Activated CD4-positive, alpha-beta memory T cell treated with anti-CD3 and anti-CD28 coated beads, Interleukin-2, amount 10 ng/mL, durations not matched to agents 7 days and 5 days (primary cell): ENCODE results near the gene RPS26. TPM values are rescaled to one million over a fixed set of nuclear protein-coding genes. Genes with fewer than 3 reads are reported as not detected.
A peak's percentile ranks its signal among the peaks of the same experiment; 100 is the strongest.
"Not testable (repeated sequence)": the region's sequence is repeated elsewhere in the genome, so short reads cannot be mapped to it uniquely, and the experiment has no call there.

Experiments
- CTCF ChIA-PET: fragments of 350-600 bp; sonication (Branson Sonifier 250); formaldehyde crosslinking; loops from one replicate; lab custom pipeline; 2021; ENCODE audit warnings: antibody characterized with exemption, inconsistent platforms; lab: Charles Lee
- POLR2A ChIA-PET: fragments of 350-600 bp; sonication (Branson Sonifier 250); formaldehyde crosslinking; loops from one replicate; lab custom pipeline; 2021; ENCODE audit warnings: antibody characterized with exemption; lab: Charles Lee
- DNase-seq: peaks from one replicate; pipeline ENCODE4 v3.0.0-alpha.2; 2020
- H3K27ac Mint-ChIP-seq: one replicate; pipeline ENCODE4 v1.8.0; 2021; ENCODE audit warnings: mild to moderate bottlenecking, mixed read lengths
- H3K27me3 Mint-ChIP-seq: one replicate; pipeline ENCODE4 v1.8.0; 2021; ENCODE audit warnings: mixed read lengths
- H3K36me3 Mint-ChIP-seq: one replicate; pipeline ENCODE4 v1.8.0; 2021; ENCODE audit warnings: low read depth, mixed read lengths
- H3K4me1 Mint-ChIP-seq: one replicate; pipeline ENCODE4 v1.8.0; 2021; ENCODE audit warnings: mixed read lengths
- H3K4me3 Mint-ChIP-seq: one replicate; pipeline ENCODE4 v1.8.0; 2021; ENCODE audit warnings: mild to moderate bottlenecking, mixed read lengths
- H3K9me3 Mint-ChIP-seq: one replicate; pipeline ENCODE4 v1.8.0; 2021; ENCODE audit warnings: mixed read lengths
- total RNA-seq, 2 experiments: library from RNA; stranded (reverse); gene quantifications; one replicate each; pipeline ENCODE4 v1.2.3, GENCODE V29; 2021

RPS26 gene
- total RNA-seq, 2 experiments from 2014 or later, result 30.4 to 35.0 TPM

DNA sequence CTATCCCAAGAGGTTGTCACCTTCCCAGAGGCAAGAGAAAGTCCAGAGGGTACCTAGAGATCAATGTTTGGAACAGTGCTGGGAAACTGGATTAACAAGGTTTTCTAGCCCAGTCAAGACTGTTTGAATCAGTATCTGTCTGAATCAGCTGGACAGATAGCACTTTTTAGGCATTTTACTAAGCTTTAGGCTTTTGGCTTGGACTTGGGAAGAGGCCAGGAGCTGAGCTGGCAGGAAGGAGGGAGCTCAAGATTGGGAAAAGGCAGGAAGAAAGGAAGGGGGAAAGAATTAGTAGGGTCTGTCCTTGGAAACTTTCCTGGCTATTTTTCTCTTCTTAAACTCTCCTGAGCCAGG is 12.6 kb upstream of the RPS26 start:
- Mint-ChIP-seq H3K27ac (peak overlapping the region; percentile 59), H3K36me3 (peaks cover 66% of the 10 kb centered on the region), H3K9me3 (no peaks in the 10 kb centered on the region), H3K27me3 (no peaks in the 10 kb centered on the region), H3K4me3 (no peak overlapping the region), H3K4me1 (peaks cover 51% of the 10 kb centered on the region)
- CTCF ChIA-PET, result interaction anchor here (0.6 to 5.8 kb wide), 17 partner anchors 8 to 288 kb away, joined by 3 to 98 read pairs (median 6); partner anchors contain the start of genes IKZF4, PA2G4, RAB5B and SUOX
- DNase-seq, result no peak
- POLR2A ChIA-PET, result interaction anchor here (1.0 to 2.0 kb wide), 4 partner anchors 8 to 55 kb away, joined by 3 to 17 read pairs (median 4); partner anchors contain the start of genes IKZF4, RAB5B and SUOX

DNA sequence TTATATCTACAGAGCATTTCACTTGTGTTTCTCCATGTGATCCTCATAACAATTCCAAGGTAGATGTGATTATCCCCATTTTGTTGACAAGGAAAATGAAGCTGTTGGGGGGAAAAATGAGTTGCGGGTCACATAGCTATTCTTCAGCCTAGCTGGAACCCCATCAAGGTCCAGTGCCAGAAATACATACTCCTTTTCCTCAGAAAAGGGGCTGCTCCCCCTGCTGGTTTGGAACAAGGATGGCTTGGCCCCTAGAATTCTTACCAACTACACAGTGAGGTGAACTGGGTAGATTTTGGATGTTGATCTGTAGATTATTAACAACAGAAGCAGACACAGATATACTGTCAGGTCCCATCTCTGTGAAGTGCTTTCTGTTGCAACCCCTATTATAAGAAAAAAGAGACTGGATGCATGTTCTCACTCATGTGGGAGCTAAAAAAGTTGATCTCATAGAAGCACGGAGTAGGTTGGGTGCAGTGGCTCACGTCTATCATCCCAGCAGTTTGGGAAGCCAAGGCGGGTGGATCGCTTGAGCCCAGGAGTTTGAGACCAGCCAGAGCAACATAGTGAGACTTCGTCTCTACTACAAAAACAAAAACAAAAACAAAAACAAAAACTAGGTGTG is 11.9 kb upstream of the RPS26 start:
- ChIA-PET POLR2A (interaction anchor here (1.0 to 2.0 kb wide), 5 partner anchors 9 to 103 kb away, joined by 3 to 17 read pairs (median 3); partner anchors contain the start of genes IKZF4, RAB5B and SUOX), CTCF (interaction anchor here (0.6 to 5.8 kb wide), 19 partner anchors 9 to 374 kb away, joined by 3 to 98 read pairs (median 5); partner anchors contain the start of genes IKZF4, PA2G4, RAB5B and SUOX)
- H3K9me3 Mint-ChIP-seq, result no peaks in the 10 kb centered on the region
- H3K27ac Mint-ChIP-seq, result peak overlapping the region; percentile 21
- DNase-seq, result peak; percentile 52
- H3K27me3 Mint-ChIP-seq, result no peaks in the 10 kb centered on the region
- peaks cover 70% of the 10 kb centered on the region for H3K36me3 Mint-ChIP-seq
- H3K4me3 Mint-ChIP-seq, result no peak overlapping the region
- H3K4me1 Mint-ChIP-seq, result peaks cover 53% of the 10 kb centered on the region

DNA sequence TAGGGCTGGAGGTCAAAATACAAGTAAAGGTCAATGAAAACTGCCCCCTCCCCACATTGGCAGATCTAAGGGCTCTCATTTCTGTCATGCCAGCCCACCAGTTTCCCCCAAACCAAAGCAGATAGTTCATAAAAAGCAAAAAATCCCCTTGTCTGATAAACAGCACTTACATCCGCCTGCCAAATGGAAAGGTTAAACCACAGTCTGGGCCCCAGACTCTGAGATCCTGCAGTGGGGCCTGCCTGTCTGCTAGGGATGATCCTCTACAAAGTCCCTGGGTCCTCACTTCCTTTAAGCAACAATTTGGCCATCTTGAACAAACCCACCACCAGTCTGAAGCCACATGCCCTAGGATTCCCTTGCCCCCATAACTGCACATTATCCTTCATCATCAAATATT is 9.7 kb upstream of the RPS26 start:
- peaks cover 51% of the 10 kb centered on the region for H3K4me1 Mint-ChIP-seq

DNA sequence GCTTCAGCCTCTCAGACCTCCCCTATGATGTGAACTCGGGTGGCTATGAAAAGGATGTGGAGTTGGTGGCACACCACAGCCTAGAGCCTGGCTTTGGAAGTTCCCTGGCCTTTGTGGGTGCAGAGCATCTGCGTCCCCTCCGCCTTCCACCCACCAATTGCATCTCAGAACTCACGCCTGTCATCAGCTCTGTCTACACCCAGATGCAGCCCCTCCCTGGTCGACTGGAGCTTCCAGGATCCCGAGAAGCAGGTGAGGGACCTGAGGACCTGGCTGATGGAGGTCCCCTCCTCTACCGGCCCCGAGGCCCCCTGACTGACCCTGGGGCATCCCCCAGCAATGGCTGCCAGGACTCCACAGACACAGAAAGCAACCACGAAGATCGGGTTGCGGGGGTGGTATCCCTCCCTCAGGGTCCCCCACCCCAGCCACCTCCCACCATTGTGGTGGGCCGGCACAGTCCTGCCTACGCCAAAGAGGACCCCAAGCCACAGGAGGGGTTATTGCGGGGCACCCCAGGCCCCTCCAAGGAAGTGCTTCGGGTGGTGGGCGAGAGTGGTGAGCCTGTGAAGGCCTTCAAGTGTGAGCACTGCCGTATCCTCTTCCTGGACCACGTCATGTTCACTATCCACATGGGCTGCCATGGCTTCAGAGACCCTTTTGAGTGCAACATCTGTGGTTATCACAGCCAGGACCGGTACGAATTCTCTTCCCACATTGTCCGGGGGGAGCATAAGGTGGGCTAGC is 7.0 kb upstream of the RPS26 start:
- ChIA-PET POLR2A (no interaction called here), CTCF (interaction anchor here (2.3 kb wide), 1 partner anchor 39 kb away, joined by 8 read pairs; no protein-coding TSS in a partner anchor)
- H3K27ac Mint-ChIP-seq, result no peak overlapping the region
- peaks cover 48% of the 10 kb centered on the region for H3K4me1 Mint-ChIP-seq
- no peak for DNase-seq
- no peaks in the 10 kb centered on the region for H3K27me3 Mint-ChIP-seq
- H3K36me3 Mint-ChIP-seq, result peaks cover 61% of the 10 kb centered on the region
- H3K4me3 Mint-ChIP-seq, result no peak overlapping the region
- H3K9me3 Mint-ChIP-seq, result no peaks in the 10 kb centered on the region

More for the DNA sequence above, 9.7 kb upstream of the RPS26 start:
- Mint-ChIP-seq H3K36me3 (peaks cover 73% of the 10 kb centered on the region), H3K27me3 (no peaks in the 10 kb centered on the region), H3K4me3 (no peak overlapping the region), H3K9me3 (no peaks in the 10 kb centered on the region), H3K27ac (peak overlapping the region; percentile 9)
- DNase-seq, result no peak
- ChIA-PET CTCF (interaction anchor here (1.8 kb wide), 1 partner anchor 34 kb away, joined by 4 read pairs; the partner anchor contains the start of gene SUOX), POLR2A (interaction anchor here (0.5 to 1.0 kb wide), 3 partner anchors 10 to 78 kb away, joined by 3 to 4 read pairs (median 3); no protein-coding TSS in a partner anchor)

DNA sequence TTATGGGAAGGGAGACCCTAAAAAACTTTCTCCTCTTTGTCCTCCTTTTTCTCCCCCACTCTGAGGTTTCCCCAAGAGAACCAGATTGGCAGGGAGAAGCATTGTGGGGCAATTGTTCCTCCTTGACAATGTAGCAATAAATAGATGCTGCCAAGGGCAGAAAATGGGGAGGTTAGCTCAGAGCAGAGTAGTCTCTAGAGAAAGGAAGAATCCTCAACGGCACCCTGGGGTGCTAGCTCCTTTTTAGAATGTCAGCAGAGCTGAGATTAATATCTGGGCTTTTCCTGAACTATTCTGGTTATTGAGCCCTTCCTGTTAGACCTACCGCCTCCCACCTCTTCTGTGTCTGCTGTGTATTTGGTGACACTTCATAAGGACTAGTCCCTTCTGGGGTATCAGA is 4.6 kb upstream of the RPS26 start:
- H3K9me3 Mint-ChIP-seq, result no peaks in the 10 kb centered on the region
- H3K27me3 Mint-ChIP-seq, result no peaks in the 10 kb centered on the region
- no peak for DNase-seq
- peaks cover 54% of the 10 kb centered on the region for H3K4me1 Mint-ChIP-seq
- peaks cover 50% of the 10 kb centered on the region for H3K36me3 Mint-ChIP-seq
- CTCF ChIA-PET, result interaction anchor here (1.4 to 5.1 kb wide), 3 partner anchors 9 to 299 kb away, joined by 5 to 61 read pairs (median 35); partner anchors contain the start of gene SUOX
- POLR2A ChIA-PET, result interaction anchor here (0.6 to 2.2 kb wide), 4 partner anchors 16 to 79 kb away, joined by 3 to 10 read pairs (median 3); partner anchors contain the start of gene IKZF4
- peak overlapping the region; percentile 47 for H3K27ac Mint-ChIP-seq
- no peak overlapping the region for H3K4me3 Mint-ChIP-seq

DNA sequence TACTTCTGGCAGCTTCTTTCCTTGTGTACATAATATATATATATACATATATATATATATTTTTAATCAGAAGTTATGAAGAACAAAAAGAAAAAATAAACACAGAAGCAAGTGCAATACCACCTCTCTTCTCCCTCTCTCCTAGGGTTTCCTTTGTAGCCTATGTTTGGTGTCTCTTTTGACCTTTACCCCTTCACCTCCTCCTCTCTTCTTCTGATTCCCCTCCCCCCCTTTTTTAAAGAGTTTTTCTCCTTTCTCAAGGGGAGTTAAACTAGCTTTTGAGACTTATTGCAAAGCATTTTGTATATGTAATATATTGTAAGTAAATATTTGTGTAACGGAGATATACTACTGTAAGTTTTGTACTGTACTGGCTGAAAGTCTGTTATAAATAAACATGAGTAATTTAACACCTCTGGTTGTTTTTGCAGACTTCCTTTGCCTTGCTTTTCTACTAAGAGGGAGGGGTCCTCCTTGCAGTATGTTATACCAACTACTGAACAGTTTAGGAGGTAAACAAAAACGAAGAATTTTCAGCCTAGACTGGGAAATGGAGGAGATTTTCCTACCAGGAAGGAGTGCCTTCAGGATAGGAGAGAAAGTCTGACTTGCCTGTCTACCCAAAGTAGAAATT is 3.6 kb upstream of the RPS26 start:
- H3K4me3 Mint-ChIP-seq, result no peak overlapping the region

DNA sequence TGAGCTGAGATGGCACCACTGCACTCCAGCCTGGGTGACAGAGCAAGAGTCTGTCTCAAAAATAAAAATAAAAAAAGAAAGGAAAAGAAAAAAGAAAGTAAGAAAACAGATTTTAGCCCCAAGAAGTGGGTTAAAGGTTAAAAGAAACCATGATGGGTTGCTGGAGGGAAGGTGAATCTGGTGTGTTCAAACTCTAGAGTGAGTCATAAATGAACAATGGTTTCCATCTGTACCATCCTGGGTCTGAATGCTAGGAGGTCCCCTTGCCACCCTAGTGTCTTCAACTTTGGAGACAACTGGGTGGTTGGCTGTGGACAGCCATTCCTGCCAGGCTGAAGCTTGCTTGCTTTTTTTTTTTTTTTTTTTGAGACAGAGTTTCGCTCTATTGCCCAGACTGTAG is 1.6 kb upstream of the RPS26 start:
- Mint-ChIP-seq H3K27me3 (no peaks in the 10 kb centered on the region), H3K27ac (peak overlapping the region; percentile 50), H3K9me3 (no peaks in the 10 kb centered on the region), H3K4me3 (peak overlapping the region; percentile 100), H3K4me1 (peaks cover 60% of the 10 kb centered on the region), H3K36me3 (peaks cover 58% of the 10 kb centered on the region)
- no peak for DNase-seq
- ChIA-PET POLR2A (interaction anchor here (0.7 to 3.0 kb wide), 12 partner anchors 20 to 301 kb away, joined by 3 to 11 read pairs (median 3); partner anchors contain the start of genes MYL6, PA2G4, PYM1 and RAB5B), CTCF (interaction anchor here (0.6 to 5.1 kb wide), 18 partner anchors 12 to 321 kb away, joined by 3 to 61 read pairs (median 4); partner anchors contain the start of genes DGKA, PA2G4, RAB5B and RNF41)

More for the DNA sequence above, 3.6 kb upstream of the RPS26 start:
- no peaks in the 10 kb centered on the region for H3K9me3 Mint-ChIP-seq
- no peaks in the 10 kb centered on the region for H3K27me3 Mint-ChIP-seq
- H3K27ac Mint-ChIP-seq, result peak overlapping the region; percentile 52
- peaks cover 55% of the 10 kb centered on the region for H3K4me1 Mint-ChIP-seq
- no peak for DNase-seq
- POLR2A ChIA-PET, result interaction anchor here (0.6 to 2.2 kb wide), 5 partner anchors 17 to 80 kb away, joined by 3 to 10 read pairs (median 3); partner anchors contain the start of genes IKZF4 and ZC3H10
- H3K36me3 Mint-ChIP-seq, result peaks cover 50% of the 10 kb centered on the region
- CTCF ChIA-PET, result interaction anchor here (1.4 to 5.1 kb wide), 3 partner anchors 10 to 300 kb away, joined by 5 to 61 read pairs (median 35); partner anchors contain the start of gene SUOX

DNA sequence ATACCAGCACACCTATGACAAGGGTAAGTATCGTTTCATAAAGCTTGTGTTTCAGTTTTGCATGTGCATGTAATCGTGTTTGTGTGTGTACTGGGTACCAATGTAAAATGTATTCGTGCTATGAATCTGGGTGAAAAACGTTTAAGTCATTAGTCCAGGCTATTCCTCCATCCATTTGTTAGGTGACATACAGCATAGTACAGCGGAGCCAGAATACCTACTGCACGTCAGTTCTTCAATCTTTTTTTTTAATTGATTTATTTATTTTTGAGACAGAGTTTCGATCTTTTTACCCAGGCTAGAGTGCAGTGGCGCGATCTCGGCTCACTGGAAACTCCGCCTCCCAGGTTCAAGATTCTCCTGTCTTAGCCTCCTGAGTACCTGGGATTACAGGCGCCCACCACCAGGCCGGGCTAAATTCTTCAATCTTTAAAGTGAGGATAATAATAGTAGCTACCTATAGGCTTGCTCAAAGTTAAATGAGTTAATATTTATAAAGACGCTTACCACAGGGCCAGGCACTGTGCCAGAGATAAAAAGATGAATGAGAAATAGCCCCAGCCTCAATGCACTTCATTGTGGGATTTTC is 661 bp upstream of the RPS26 start:
- peaks cover 57% of the 10 kb centered on the region for H3K4me1 Mint-ChIP-seq
- ChIA-PET POLR2A (interaction anchor here (0.7 to 3.0 kb wide), 13 partner anchors 12 to 302 kb away, joined by 3 to 11 read pairs (median 4); partner anchors contain the start of genes MYL6, PA2G4, PYM1 and RAB5B), CTCF (interaction anchor here (0.6 to 5.1 kb wide), 15 partner anchors 13 to 322 kb away, joined by 3 to 61 read pairs (median 5); partner anchors contain the start of genes IKZF4, PA2G4, RAB5B and RNF41)
- no peak for DNase-seq
- no peaks in the 10 kb centered on the region for H3K27me3 Mint-ChIP-seq
- no peaks in the 10 kb centered on the region for H3K9me3 Mint-ChIP-seq
- peaks cover 53% of the 10 kb centered on the region for H3K36me3 Mint-ChIP-seq
- peak overlapping the region; percentile 99 for H3K27ac Mint-ChIP-seq
- peak overlapping the region; percentile 100 for H3K4me3 Mint-ChIP-seq

DNA sequence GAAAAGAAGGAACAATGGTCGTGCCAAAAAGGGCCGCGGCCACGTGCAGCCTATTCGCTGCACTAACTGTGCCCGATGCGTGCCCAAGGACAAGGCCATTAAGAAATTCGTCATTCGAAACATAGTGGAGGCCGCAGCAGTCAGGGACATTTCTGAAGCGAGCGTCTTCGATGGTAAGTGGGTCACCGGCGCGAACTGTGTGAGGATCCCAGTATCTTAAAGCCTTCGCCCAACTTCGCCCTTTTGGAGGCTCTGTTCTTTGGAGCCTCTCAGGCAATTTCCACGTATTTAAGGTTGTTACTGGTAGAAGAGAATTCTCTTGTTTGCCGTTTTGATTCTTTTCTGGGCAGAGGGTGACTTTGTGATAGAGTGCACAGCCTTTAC is 704 bp downstream of the RPS26 start:
- Mint-ChIP-seq H3K27ac (peak overlapping the region; percentile 99), H3K36me3 (peaks cover 41% of the 10 kb centered on the region), H3K4me1 (peaks cover 57% of the 10 kb centered on the region), H3K4me3 (peak overlapping the region; percentile 100)
- DNase-seq, CTCF ChIA-PET, H3K27me3 Mint-ChIP-seq, POLR2A ChIA-PET, H3K9me3 Mint-ChIP-seq: not testable (repeated sequence)

DNA sequence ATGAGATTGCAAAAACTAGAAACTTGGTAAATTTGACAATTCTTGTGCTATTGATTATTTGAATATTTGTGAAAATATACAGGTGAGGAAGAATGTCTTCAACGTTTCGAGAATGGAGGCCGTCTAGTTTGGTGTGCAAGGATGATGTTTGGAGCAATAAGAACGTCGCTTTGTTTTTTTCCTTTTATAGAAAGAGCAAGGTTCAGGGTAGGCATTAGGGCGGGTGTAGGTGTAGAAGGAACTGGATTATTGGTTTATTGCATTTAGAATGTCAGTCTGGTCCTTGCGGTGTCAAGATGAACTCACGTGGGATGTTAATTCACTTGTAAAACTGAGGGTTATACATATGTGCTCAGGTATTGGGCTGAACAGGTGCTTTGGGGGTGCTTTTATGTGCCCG is 1.1 kb downstream of the RPS26 start:
- no peak for DNase-seq
- Mint-ChIP-seq H3K4me3 (peak overlapping the region; percentile 100), H3K9me3 (no peaks in the 10 kb centered on the region), H3K36me3 (peaks cover 37% of the 10 kb centered on the region), H3K27me3 (no peaks in the 10 kb centered on the region), H3K27ac (peak overlapping the region; percentile 99), H3K4me1 (peaks cover 53% of the 10 kb centered on the region)
- POLR2A ChIA-PET, result interaction anchor here (5.5 kb wide), 1 partner anchor 74 kb away, joined by 61 read pairs; the partner anchor contains the start of genes RPL41 and ZC3H10
- CTCF ChIA-PET, result no interaction called here

DNA sequence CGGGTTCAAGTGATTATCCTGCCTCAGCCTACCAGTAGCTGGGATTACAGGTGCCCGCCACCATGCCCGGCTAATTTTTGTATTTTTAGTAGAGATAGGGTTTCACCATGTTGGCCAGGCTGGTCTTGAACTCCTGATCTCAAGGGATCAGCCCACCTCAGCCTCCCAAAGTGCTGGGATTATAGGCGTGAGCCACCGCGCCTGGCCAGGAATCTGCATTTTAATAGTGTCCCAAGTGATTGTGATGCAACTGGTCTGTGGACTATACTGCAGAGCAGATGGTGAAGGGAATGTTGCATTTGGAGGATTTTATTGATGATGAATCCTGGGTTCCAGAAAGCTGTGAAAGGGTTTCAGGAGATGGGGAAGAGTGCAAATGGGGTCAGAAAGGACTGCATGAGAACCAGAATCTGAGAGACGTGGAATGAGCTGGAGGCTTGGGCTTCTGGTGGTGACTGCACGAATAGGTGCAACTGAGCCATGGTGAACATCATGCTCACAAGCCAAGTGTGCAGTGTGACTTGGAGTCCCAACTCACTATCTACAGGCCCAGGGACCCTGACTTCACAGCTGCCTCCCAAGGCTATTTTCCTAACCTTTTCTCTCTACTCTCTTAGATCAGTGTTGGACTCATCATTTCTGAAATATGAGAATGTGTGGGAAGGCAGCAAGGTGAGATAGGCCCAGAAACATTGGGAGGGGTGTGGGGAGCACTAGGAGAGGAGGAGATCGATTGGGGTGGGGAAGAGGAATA is 4.5 kb downstream of the RPS26 start:
- H3K36me3 Mint-ChIP-seq, result peaks cover 37% of the 10 kb centered on the region
- DNase-seq, result no peak
- no peaks in the 10 kb centered on the region for H3K9me3 Mint-ChIP-seq
- ChIA-PET POLR2A (interaction anchor here (0.8 to 5.5 kb wide), 6 partner anchors 10 to 307 kb away, joined by 3 to 61 read pairs (median 6); partner anchors contain the start of genes MYL6, PA2G4, RPL41 and ZC3H10), CTCF (interaction anchor here (0.5 to 3.1 kb wide), 16 partner anchors 21 to 527 kb away, joined by 3 to 36 read pairs (median 4); partner anchors contain the start of genes ESYT1, PA2G4, RPL41 and SMARCC2)
- peaks cover 31% of the 10 kb centered on the region for H3K4me1 Mint-ChIP-seq
- H3K4me3 Mint-ChIP-seq, result no peak overlapping the region
- H3K27me3 Mint-ChIP-seq, result no peaks in the 10 kb centered on the region
- peak overlapping the region; percentile 5 for H3K27ac Mint-ChIP-seq
